ENCODE measurements around the gene ELP4.
"Not testable (repeated sequence)": the region's sequence is repeated elsewhere in the genome, so short reads cannot be mapped to it uniquely, and the experiment has no call there.

ELP4 gene

DNA sequence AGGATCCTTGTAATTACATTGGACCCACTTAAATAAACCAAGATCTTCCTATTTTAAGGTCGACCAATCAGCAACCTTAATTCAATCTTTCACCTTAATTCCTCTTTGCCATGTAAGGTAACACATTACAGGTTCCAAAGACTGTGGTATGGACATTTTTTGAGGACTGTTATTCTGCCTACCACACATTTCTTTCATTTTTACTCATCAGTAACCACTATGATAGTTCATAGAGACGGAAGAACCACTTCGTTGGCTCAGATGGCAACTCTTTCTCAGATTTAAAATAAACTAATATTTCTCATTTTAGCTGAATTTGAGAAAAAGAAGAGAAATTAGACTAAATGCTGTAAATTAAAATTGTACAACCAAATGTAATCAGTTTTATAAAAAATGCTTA, 205.3 kb downstream of the ELP4 start:
- no peak for DNase-seq

GRCh38 chr11:31720225-31720624, 210.7 kb downstream of the ELP4 start:
- DNase-seq = no peak

- no peak for DNase-seq
Measured at GRCh38 chr11:31720671-31721365, 211.3 kb downstream of the ELP4 start.

- no peak for DNase-seq
Measured at GRCh38 chr11:31722754-31723153, 213.2 kb downstream of the ELP4 start.

DNA sequence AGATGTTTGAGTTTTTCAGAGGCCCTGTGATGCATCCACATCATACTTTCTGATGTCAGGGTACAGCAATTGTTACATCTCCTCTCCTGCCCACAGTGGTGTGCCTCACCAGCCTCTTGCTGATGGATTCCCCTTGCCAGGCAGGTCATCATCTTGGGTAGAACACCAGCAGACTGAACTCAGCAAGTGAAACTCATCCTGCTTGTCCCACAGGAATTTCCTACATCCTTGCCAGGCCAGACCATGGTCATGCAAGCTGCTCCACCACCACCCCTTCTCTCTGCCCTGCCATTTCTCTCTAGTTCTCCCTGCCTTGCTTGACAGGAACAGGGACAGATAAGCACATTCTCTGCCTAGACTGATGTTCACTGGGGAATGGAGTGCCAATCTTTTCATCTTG, 215.6 kb downstream of the ELP4 start:
- DNase-seq = no peak

GRCh38 chr11:31728432-31728831, 218.9 kb downstream of the ELP4 start:
- no peak for DNase-seq

DNA sequence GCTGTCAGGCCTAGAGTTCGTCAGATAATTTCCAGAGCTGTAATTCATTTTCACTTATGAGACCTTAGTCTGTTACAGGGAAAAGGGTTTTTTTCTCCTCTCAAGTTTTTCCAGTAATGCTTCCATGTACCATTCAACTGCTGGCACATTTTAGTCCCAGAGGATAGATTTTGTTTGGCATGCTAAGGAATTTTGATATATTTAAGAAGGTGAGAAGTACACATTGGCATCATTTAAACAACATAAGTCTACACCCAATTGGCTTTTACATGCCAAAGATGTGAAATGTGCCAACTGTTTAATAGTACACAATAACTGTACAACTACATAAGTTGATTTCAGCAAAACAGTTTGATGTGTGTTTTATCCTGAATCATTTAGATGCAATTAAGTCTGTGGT, 230.6 kb downstream of the ELP4 start:
- no peak for DNase-seq

- DNase-seq = not testable (repeated sequence)
Measured at GRCh38 chr11:31740731-31741368, 231.3 kb downstream of the ELP4 start.

DNA sequence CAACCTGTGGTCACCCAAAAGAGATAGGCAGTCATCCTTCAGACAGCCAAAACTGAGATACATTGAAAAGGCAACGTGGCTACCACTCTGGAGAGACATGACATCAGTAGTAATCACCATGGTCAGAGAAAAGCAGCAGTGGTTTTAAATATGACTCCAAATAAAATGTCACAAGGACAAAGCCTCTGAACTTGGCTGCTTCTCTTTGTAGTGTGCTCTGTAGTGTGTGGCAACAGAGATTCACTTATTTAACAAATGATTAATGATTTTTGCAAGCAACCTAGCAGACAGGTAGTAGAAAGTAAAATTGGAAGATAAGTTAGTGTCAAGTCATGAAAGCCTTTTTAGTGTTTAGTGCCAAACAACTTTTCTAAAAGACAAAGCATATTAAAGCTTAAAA, 238.0 kb downstream of the ELP4 start:
- no peak for DNase-seq

GRCh38 chr11:31757260-31757835, 247.8 kb downstream of the ELP4 start:
- no peak for DNase-seq

- no peak for DNase-seq
Measured at GRCh38 chr11:31761636-31762035, 252.1 kb downstream of the ELP4 start.

- no peak for DNase-seq
Measured at GRCh38 chr11:31763296-31763695, 253.7 kb downstream of the ELP4 start.

DNA sequence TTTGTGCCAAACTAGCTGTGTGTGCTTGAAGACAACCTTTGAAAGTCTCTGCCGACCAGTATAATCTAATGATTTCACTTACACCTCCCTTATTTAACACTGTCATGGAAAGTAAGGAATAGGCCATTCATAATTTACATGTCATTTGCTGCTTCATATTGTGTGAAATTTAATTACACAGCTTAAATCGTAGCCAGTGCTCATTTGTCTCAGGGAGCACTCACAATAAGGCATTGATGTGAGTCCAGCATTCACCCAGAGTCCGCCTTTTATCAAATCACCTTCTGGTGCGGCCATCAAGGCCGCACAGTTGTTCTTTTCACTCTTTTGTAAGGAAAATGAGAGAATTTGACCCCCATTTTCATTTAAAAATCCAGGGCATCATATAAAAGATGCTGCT, 254.7 kb downstream of the ELP4 start:
- DNase-seq = no peak

DNA sequence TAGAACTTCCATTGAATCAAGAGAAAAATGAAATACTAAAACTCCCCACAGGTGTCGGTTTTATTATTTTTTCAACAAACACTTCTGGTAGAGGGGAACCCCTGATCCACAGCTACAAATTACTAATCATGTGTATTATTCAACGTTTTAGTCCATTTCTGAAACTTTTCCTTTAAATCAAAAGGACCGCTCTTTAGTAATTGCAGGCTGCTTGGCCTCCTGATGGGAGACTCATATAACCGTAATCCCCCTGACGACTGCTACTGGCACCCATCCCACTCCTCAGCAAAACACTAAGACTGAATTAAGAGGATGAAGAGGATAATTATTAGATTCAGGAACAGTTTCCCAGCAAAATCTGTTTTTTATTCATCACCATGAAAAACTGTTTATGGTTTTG, 255.2 kb downstream of the ELP4 start:
- DNase-seq = no peak

- DNase-seq = no peak
Measured at GRCh38 chr11:31767066-31767465, 257.5 kb downstream of the ELP4 start.

GRCh38 chr11:31767685-31768084, 258.1 kb downstream of the ELP4 start:
- no peak for DNase-seq

- no peak for DNase-seq
Measured at GRCh38 chr11:31768749-31769640, 259.4 kb downstream of the ELP4 start.

- no peak for DNase-seq
Measured at GRCh38 chr11:31770011-31770700, 260.6 kb downstream of the ELP4 start.

GRCh38 chr11:31772412-31772811, 262.8 kb downstream of the ELP4 start:
- no peak for DNase-seq

DNA sequence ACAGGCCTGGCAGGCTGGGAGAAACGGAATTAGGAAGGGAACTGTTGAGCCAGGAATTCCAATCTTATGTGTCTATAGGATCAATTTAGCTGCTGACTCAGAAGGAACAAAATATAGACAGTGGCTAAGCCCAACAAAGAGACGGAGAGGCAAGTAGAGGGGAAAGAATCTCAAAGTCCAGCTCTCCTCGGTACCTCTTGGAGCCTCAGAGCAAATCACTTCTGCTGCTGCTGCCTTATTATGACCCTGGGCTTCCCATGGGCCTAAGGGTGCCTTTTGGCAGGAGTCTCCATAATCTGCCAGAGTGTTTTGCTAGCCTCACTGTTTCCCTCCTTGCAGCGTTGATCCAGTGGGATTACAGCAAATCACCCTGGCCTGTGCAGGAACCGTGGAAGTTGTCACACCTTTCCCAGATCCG, 269.8 kb downstream of the ELP4 start:
- no peak for DNase-seq

- DNase-seq = no peak
Measured at GRCh38 chr11:31780078-31780477, 270.5 kb downstream of the ELP4 start.

DNA sequence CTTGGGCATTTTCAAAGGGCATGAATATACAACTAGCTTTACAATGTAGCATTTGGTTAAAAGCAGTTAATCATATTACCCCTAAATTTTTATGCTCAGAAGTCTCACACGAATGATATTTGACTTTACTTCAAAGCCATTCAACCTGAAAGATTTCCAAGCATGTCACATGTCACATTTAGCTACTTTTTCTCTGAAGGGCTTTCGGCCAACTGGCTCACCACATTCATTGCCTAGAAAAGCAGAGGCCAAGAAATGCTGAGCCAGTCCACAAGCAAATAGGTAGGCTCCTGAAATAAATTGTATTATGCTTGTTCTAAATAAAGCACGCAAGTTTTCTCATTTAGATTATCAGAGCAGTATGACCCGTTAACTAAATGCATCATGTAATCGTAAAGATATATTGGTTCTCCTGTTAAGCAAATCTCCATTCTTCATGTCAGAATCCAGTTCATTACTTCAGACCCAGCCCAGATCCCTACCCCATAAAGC, 271.0 kb downstream of the ELP4 start:
- no peak for DNase-seq

DNA sequence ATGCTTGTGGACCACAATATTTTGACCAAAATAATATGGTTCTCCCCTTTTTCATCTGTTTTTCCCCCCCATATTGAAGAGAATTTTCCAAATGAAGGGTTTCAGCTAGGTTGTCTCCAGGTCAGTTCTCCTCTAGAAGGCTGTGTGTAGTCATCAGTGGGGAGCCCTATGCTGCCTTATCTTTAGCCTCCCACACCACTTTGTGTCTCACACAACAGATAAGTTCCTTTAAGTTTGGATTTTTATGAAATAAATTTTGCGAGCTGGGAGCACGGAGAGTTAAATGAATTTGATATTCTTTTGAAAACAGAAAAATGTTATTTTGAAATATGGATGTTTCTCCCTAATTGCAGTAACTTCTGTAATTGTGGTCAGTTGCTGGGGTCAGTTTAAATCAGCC, 272.7 kb downstream of the ELP4 start:
- no peak for DNase-seq

Measured in stimulated activated CD4-positive, alpha-beta T cell treated with anti-CD3 and anti-CD28 coated beads, Interleukin-4, amount 100 ng/mL, for 4 hours (primary cell).